WTC11 (cell line): Measurements from ENCODE around the gene COX6B2.

Experiments
- CREB1 ChIP-seq: sonication (generic); formaldehyde crosslinking; IDR thresholded peaks from 2 replicates; pipeline ENCODE4 v1.8.0; 2023; ENCODE audit warnings: mild to moderate bottlenecking, missing genetic modification reagents
- CREM ChIP-seq: sonication (generic); formaldehyde crosslinking; IDR thresholded peaks from 2 replicates; pipeline ENCODE4 v1.8.1; 2022; ENCODE audit warnings: mild to moderate bottlenecking, missing genetic modification reagents, moderate library complexity
- ETV6 ChIP-seq: sonication (generic); formaldehyde crosslinking; IDR thresholded peaks from 2 replicates; pipeline ENCODE4 v1.8.1; 2022; ENCODE audit warnings: mild to moderate bottlenecking, missing genetic modification reagents
- FOXP1 ChIP-seq: sonication (generic); formaldehyde crosslinking; IDR thresholded peaks from 2 replicates; pipeline ENCODE4 v1.8.0; 2022; ENCODE audit warnings: missing genetic modification reagents, mild to moderate bottlenecking, moderate library complexity, borderline replicate concordance
- HMGA2 ChIP-seq: fragments of 250-450 bp; sonication (Bioruptor Pico); IDR thresholded peaks from 2 replicates; pipeline ENCODE4 v1.4.0; 2021; ENCODE audit warnings: mild to moderate bottlenecking, moderate library complexity
- TF ChIP-seq, protein P1 (sequence below): fragments of 200-600 bp; IDR thresholded peaks from 2 replicates; pipeline ENCODE4 v1.8.0; 2022; ENCODE audit warnings: antibody characterized with exemption
- TF ChIP-seq, protein P2 (sequence below): sonication (generic); formaldehyde crosslinking; IDR thresholded peaks from 2 replicates; pipeline ENCODE4 v1.8.1; 2023; ENCODE audit warnings: mild to moderate bottlenecking, missing genetic modification reagents, moderate library complexity
- TF ChIP-seq, protein P3 (sequence below): sonication (generic); formaldehyde crosslinking; IDR thresholded peaks from 2 replicates; pipeline ENCODE4 v1.8.0; 2022; ENCODE audit warnings: mild to moderate bottlenecking, missing genetic modification reagents
- TF ChIP-seq, protein P4 (sequence below): sonication (generic); formaldehyde crosslinking; IDR thresholded peaks from 2 replicates; pipeline ENCODE4 v1.8.0; 2022; ENCODE audit warnings: missing genetic modification reagents
- TF ChIP-seq, protein P5 (sequence below): sonication (generic); formaldehyde crosslinking; IDR thresholded peaks from 2 replicates; pipeline ENCODE4 v1.8.1; 2023; ENCODE audit warnings: mild to moderate bottlenecking, moderate library complexity, missing genetic modification reagents
- TF ChIP-seq, protein P6 (sequence below): sonication (generic); formaldehyde crosslinking; IDR thresholded peaks from 2 replicates; pipeline ENCODE4 v1.8.1; 2022; ENCODE audit warnings: mild to moderate bottlenecking, missing genetic modification reagents, moderate library complexity, borderline replicate concordance
- TF ChIP-seq, protein P7 (sequence below): sonication (generic); formaldehyde crosslinking; IDR thresholded peaks from 2 replicates; pipeline ENCODE4 v1.8.1; 2022; ENCODE audit warnings: mild to moderate bottlenecking, moderate library complexity, missing genetic modification reagents
- TF ChIP-seq, protein P8 (sequence below): sonication (generic); formaldehyde crosslinking; IDR thresholded peaks from 2 replicates; pipeline ENCODE4 v1.8.1; 2023; ENCODE audit warnings: mild to moderate bottlenecking, missing genetic modification reagents, moderate library complexity

DNA sequence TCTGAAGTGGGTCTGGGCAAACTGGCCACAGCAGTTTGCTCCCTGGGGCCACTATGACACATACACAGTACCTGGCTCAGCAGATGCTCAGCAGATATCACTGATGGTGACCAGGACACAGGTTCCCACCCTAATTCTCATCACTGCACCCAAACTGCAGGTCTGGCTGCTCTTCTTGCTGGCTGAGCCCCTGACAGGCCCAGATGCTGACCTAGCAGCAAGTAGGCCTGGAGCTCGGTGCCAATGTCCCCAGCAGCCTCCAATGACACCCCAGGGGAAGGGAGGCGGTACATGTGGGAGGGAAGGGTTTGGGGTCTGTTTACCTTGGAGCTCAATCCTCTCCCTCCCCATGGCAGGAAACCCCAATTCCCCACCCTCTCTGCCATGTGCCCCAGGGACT, 48.0 kb upstream of the COX6B2 start:
- TF ChIP-seq, protein P1, sequence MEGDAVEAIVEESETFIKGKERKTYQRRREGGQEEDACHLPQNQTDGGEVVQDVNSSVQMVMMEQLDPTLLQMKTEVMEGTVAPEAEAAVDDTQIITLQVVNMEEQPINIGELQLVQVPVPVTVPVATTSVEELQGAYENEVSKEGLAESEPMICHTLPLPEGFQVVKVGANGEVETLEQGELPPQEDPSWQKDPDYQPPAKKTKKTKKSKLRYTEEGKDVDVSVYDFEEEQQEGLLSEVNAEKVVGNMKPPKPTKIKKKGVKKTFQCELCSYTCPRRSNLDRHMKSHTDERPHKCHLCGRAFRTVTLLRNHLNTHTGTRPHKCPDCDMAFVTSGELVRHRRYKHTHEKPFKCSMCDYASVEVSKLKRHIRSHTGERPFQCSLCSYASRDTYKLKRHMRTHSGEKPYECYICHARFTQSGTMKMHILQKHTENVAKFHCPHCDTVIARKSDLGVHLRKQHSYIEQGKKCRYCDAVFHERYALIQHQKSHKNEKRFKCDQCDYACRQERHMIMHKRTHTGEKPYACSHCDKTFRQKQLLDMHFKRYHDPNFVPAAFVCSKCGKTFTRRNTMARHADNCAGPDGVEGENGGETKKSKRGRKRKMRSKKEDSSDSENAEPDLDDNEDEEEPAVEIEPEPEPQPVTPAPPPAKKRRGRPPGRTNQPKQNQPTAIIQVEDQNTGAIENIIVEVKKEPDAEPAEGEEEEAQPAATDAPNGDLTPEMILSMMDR: no peak
- TF ChIP-seq, protein P2, sequence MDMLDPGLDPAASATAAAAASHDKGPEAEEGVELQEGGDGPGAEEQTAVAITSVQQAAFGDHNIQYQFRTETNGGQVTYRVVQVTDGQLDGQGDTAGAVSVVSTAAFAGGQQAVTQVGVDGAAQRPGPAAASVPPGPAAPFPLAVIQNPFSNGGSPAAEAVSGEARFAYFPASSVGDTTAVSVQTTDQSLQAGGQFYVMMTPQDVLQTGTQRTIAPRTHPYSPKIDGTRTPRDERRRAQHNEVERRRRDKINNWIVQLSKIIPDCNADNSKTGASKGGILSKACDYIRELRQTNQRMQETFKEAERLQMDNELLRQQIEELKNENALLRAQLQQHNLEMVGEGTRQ (CRISPR knock-in tag): no peak
- TF ChIP-seq, protein P3, sequence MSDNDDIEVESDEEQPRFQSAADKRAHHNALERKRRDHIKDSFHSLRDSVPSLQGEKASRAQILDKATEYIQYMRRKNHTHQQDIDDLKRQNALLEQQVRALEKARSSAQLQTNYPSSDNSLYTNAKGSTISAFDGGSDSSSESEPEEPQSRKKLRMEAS (CRISPR knock-in tag): no peak
- TF ChIP-seq CREM (CRISPR knock-in tag) (no peak), ETV6 (CRISPR knock-in tag) (no peak), CREB1 (no peak), FOXP1 (no peak), HMGA2 (CRISPR knock-in tag) (no peak)
- TF ChIP-seq, protein P4, sequence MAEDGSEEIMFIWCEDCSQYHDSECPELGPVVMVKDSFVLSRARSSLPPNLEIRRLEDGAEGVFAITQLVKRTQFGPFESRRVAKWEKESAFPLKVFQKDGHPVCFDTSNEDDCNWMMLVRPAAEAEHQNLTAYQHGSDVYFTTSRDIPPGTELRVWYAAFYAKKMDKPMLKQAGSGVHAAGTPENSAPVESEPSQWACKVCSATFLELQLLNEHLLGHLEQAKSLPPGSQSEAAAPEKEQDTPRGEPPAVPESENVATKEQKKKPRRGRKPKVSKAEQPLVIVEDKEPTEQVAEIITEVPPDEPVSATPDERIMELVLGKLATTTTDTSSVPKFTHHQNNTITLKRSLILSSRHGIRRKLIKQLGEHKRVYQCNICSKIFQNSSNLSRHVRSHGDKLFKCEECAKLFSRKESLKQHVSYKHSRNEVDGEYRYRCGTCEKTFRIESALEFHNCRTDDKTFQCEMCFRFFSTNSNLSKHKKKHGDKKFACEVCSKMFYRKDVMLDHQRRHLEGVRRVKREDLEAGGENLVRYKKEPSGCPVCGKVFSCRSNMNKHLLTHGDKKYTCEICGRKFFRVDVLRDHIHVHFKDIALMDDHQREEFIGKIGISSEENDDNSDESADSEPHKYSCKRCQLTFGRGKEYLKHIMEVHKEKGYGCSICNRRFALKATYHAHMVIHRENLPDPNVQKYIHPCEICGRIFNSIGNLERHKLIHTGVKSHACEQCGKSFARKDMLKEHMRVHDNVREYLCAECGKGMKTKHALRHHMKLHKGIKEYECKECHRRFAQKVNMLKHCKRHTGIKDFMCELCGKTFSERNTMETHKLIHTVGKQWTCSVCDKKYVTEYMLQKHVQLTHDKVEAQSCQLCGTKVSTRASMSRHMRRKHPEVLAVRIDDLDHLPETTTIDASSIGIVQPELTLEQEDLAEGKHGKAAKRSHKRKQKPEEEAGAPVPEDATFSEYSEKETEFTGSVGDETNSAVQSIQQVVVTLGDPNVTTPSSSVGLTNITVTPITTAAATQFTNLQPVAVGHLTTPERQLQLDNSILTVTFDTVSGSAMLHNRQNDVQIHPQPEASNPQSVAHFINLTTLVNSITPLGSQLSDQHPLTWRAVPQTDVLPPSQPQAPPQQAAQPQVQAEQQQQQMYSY (CRISPR knock-in tag): no peak
- TF ChIP-seq, protein P5, sequence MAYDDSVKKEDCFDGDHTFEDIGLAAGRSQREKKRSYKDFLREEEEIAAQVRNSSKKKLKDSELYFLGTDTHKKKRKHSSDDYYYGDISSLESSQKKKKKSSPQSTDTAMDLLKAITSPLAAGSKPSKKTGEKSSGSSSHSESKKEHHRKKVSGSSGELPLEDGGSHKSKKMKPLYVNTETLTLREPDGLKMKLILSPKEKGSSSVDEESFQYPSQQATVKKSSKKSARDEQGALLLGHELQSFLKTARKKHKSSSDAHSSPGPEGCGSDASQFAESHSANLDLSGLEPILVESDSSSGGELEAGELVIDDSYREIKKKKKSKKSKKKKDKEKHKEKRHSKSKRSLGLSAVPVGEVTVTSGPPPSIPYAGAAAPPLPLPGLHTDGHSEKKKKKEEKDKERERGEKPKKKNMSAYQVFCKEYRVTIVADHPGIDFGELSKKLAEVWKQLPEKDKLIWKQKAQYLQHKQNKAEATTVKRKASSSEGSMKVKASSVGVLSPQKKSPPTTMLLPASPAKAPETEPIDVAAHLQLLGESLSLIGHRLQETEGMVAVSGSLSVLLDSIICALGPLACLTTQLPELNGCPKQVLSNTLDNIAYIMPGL (CRISPR knock-in tag): no peak
- TF ChIP-seq, protein P6, sequence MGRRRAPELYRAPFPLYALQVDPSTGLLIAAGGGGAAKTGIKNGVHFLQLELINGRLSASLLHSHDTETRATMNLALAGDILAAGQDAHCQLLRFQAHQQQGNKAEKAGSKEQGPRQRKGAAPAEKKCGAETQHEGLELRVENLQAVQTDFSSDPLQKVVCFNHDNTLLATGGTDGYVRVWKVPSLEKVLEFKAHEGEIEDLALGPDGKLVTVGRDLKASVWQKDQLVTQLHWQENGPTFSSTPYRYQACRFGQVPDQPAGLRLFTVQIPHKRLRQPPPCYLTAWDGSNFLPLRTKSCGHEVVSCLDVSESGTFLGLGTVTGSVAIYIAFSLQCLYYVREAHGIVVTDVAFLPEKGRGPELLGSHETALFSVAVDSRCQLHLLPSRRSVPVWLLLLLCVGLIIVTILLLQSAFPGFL (CRISPR knock-in tag): no peak
- TF ChIP-seq, protein P7, sequence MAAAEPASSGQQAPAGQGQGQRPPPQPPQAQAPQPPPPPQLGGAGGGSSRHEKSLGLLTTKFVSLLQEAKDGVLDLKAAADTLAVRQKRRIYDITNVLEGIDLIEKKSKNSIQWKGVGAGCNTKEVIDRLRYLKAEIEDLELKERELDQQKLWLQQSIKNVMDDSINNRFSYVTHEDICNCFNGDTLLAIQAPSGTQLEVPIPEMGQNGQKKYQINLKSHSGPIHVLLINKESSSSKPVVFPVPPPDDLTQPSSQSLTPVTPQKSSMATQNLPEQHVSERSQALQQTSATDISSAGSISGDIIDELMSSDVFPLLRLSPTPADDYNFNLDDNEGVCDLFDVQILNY (CRISPR knock-in tag): no peak
- TF ChIP-seq, protein P8, sequence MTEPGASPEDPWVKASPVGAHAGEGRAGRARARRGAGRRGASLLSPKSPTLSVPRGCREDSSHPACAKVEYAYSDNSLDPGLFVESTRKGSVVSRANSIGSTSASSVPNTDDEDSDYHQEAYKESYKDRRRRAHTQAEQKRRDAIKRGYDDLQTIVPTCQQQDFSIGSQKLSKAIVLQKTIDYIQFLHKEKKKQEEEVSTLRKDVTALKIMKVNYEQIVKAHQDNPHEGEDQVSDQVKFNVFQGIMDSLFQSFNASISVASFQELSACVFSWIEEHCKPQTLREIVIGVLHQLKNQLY (CRISPR knock-in tag): no peak
